Fibroblast of skin of scalp (primary cell): Measurements from ENCODE around the gene TTC23.

Experiments used
- DNase-seq: peaks from one replicate; pipeline ENCODE4 v3.0.0-alpha.2; 2013

The TTC23 gene

GRCh38 chr15:99101501-99101900 is 147.9 kb downstream of the TTC23 start:
- DNase-seq, result no peak

- peak; percentile 72 for DNase-seq
Measured at GRCh38 chr15:99100245-99101173, 148.9 kb downstream of the TTC23 start.

- DNase-seq, result no peak
Measured at GRCh38 chr15:99099661-99100060, 149.7 kb downstream of the TTC23 start.

GRCh38 chr15:99098991-99099390 is 150.4 kb downstream of the TTC23 start:
- no peak for DNase-seq

DNA sequence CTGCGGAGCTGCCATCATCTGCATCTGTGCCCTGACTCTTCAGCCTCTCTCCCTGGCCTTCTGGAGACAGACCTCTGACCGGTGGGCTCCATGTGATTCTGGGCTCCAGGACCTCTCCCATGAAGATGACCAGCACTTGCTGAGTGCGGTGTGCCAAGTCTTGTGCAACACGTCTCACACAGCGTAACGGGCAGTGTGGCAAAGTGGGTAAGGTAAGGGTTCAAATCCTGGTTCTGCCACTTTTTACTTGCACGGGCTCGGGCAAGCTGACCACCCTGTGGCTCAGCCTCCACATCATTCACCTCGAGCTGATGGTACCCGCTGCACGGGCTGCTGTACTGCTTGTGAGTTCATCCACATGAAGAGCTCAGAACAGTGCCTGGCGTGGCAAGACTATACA is 151.0 kb downstream of the TTC23 start:
- no peak for DNase-seq

GRCh38 chr15:99097441-99098410 is 151.7 kb downstream of the TTC23 start:
- DNase-seq, result no peak

GRCh38 chr15:99096894-99097426 is 152.4 kb downstream of the TTC23 start:
- no peak for DNase-seq

DNA sequence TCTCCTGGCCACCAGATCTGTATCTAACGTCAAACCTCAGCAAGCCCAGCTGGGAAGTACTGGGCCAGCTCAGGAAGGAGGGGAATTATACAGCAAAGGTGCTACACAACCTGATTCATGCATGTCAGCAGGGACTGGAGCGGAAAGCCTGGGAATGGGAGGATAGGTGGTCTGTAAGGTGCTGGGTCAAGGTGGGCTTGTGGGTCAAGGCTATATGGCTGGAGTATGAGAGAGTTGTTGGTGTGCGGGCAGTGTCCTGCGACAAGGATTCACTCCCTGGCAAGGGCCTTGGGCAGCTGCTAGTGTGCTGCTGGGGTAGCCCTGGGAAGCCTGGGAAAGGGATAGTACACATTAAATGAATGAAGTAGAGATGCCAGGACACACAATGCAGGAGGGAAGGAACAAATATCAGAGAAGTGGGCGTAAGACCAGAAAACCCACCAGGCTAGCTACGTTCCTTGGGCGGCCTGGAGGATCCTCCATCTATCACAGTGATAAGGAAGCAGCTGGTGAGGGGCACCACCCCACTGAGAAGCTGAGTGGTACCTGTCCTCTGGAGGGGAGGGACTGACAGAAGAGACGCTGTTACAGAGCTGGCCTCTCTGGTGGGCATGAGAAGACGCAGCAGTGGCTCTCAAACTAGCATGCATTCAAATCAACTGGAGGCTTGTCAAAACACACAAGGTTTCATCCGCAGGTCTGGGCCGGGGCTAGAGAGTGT is 153.0 kb downstream of the TTC23 start:
- no peak for DNase-seq

- DNase-seq, result no peak
Measured at GRCh38 chr15:99095626-99096025, 153.8 kb downstream of the TTC23 start.

GRCh38 chr15:99092554-99093172 is 156.7 kb downstream of the TTC23 start:
- no peak for DNase-seq

DNA sequence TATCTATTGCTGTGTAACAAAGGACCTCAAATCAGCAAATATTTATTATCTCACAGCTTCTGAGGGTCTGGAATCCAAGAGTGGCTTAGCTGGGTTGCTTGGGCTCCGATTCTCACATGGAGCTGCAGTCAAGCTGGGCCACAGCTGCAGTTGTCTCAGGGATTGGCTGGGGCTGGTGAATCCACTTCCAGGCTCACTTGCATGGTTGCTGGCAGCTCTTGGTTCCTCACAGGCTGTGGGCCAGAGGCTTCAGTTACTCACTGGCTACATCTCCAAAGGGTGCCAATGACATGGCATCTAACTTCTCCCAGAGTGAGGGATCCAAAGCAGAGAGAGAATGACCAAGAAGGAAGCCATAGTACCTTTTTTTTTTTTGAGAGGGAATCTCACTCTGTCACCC is 158.4 kb downstream of the TTC23 start:
- no peak for DNase-seq

GRCh38 chr15:99090011-99090699 is 159.2 kb downstream of the TTC23 start:
- peak; percentile 21 for DNase-seq

GRCh38 chr15:99087405-99087943 is 161.9 kb downstream of the TTC23 start:
- no peak for DNase-seq

DNA sequence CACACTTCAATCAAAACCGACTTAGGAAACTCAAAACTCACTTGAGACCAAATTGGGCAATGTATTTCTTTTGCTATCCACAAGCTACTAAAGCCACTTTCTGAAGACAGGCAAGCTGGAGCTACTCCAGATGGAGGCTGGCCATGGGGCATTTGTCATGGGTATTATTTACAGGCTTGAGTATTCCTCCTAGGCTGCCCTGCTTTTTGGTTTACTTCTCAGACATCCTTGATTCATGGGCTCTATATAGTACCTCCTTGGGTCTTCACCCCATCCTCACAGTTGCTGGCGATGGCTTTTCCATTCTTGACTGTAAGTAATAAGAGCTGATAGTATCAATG is 163.1 kb downstream of the TTC23 start:
- no peak for DNase-seq
